Esophagus (tissue), 2 donors: ENCODE data around the gene LIX1L. TPM values are rescaled to one million over a fixed set of nuclear protein-coding genes. Genes with fewer than 3 reads are reported as not detected.

Experiments used
- H3K27ac ChIP-seq, 2 donors: one replicate each; pipeline ENCODE4 v1.5.1; 2013; ENCODE audit warnings: low read depth in 2 of 2, mild to moderate bottlenecking in 2 of 2, inconsistent platforms in 1 of 2, low read length in 1 of 2, moderate library complexity in 1 of 2
- H3K27me3 ChIP-seq, 2 donors: one replicate each; pipeline ENCODE4 v1.6.1; 2013; ENCODE audit warnings: low read length in 2 of 2, control low read depth in 1 of 2, mild to moderate bottlenecking in 1 of 2; ENCODE audit not compliant: insufficient read depth in 2 of 2, control insufficient read depth in 1 of 2
- H3K36me3 ChIP-seq, 2 donors: one replicate each; pipeline ENCODE4 v1.6.1; 2013; ENCODE audit warnings: low read length in 1 of 2; ENCODE audit not compliant: control insufficient read depth in 2 of 2, insufficient read depth in 2 of 2
- H3K4me1 ChIP-seq, 2 donors: one replicate each; pipeline ENCODE4 v1.6.1; 2013; ENCODE audit warnings: low read length in 1 of 2; ENCODE audit not compliant: control insufficient read depth in 2 of 2, insufficient read depth in 2 of 2
- H3K4me3 ChIP-seq, 2 donors: one replicate each; pipeline ENCODE4 v1.5.1; 2013; ENCODE audit warnings: low read length in 2 of 2, mild to moderate bottlenecking in 2 of 2, low read depth in 1 of 2, moderate library complexity in 1 of 2
- H3K9me3 ChIP-seq, 2 donors: one replicate each; pipeline ENCODE4 v1.6.1; 2013; ENCODE audit warnings: mild to moderate bottlenecking in 2 of 2, low read depth in 1 of 2, low read length in 1 of 2, moderate library complexity in 1 of 2; ENCODE audit not compliant: control insufficient read depth in 2 of 2, insufficient read depth in 1 of 2
- WGBS, 2 donors: extraction: QIAGEN DNeasy Blood & Tissue Kit; methylation state at CpG; one replicate each; pipeline ENCODE4 v1.1.7; 2013; 5-methylcytosine and 5-hydroxymethylcytosine counted together
- polyA plus RNA-seq, 2 donors: library from polyadenylated mRNA; stranded (reverse); fragments of 200-250 nt; gene quantifications; one replicate each; pipeline ENCODE4 v1.2.3, GENCODE V29; 2013
- donor health status: healthy with polysubstance abuse.
- donor health status: Bipolar disorder and iron deficiency.

The LIX1L gene
- polyA plus RNA-seq, 2 donors = 2.1 to 2.9 TPM

- Histone ChIP-seq H3K4me1 (peaks cover 2 to 6% of the 10 kb centered on the region in 2 donors), H3K9me3 (no peaks in the 10 kb centered on the region), H3K36me3 (no peaks in the 10 kb centered on the region), H3K27me3 (no peaks in the 10 kb centered on the region), H3K4me3 (no peak overlapping the region), H3K27ac (peak overlapping the region; percentile 68 to 69)
- 86 to 88% methylated on average over 6 of the region's 6 CpGs for WGBS, 2 donors
Observed at GRCh38 chr1:145986551-145986950, 28.7 kb upstream of the LIX1L start.

- Histone ChIP-seq H3K4me1 (peaks cover 4 to 6% of the 10 kb centered on the region in 2 donors), H3K27ac (peak overlapping the region; percentile 69 to 96), H3K36me3 (no peaks in the 10 kb centered on the region), H3K27me3 (no peaks in the 10 kb centered on the region), H3K4me3 (peak overlapping the region in 1 of 2 donors; percentile 21), H3K9me3 (no peaks in the 10 kb centered on the region)
- 30 to 34% methylated on average over 15 of the region's 15 CpGs for whole genome bisulfite sequencing, 2 donors
Observed at GRCh38 chr1:145985502-145986439, 28.0 kb upstream of the LIX1L start.

GRCh38 chr1:145985129-145985501 is 27.3 kb upstream of the LIX1L start:
- H3K4me3 ChIP-seq = peak overlapping the region in 1 of 2 donors; percentile 21
- 37 to 40% methylated on average over 2 of the region's 2 CpGs for WGBS, 2 donors

GRCh38 chr1:145983960-145984830 is 26.4 kb upstream of the LIX1L start:
- Histone ChIP-seq H3K9me3 (no peaks in the 10 kb centered on the region), H3K4me3 (no peak overlapping the region), H3K36me3 (no peaks in the 10 kb centered on the region), H3K27me3 (no peaks in the 10 kb centered on the region), H3K27ac (peak overlapping the region; percentile 69 to 96), H3K4me1 (peaks cover 4 to 6% of the 10 kb centered on the region in 2 donors)
- 78 to 85% methylated on average over 12 of the region's 12 CpGs for WGBS, 2 donors

More at GRCh38 chr1:145985129-145985501, 27.3 kb upstream of the LIX1L start:
- Histone ChIP-seq H3K36me3 (no peaks in the 10 kb centered on the region), H3K9me3 (no peaks in the 10 kb centered on the region), H3K27me3 (no peaks in the 10 kb centered on the region), H3K27ac (peak overlapping the region; percentile 69 to 96), H3K4me1 (peaks cover 4 to 6% of the 10 kb centered on the region in 2 donors)

GRCh38 chr1:145983206-145983675 is 25.4 kb upstream of the LIX1L start:
- Histone ChIP-seq H3K4me1 (peaks cover 4 to 10% of the 10 kb centered on the region in 2 donors), H3K27ac (peak overlapping the region; percentile 70 to 91), H3K4me3 (no peak overlapping the region), H3K27me3 (no peaks in the 10 kb centered on the region), H3K36me3 (no peaks in the 10 kb centered on the region), H3K9me3 (no peaks in the 10 kb centered on the region)
- WGBS, 2 donors = 60 to 68% methylated on average over 1 of the region's 1 CpG

- no peak overlapping the region for H3K4me3 ChIP-seq
- no peaks in the 10 kb centered on the region for H3K36me3 ChIP-seq
- H3K9me3 ChIP-seq = no peaks in the 10 kb centered on the region
- peak overlapping the region; percentile 68 to 70 for H3K27ac ChIP-seq
- WGBS, 2 donors = 64 to 67% methylated on average over 6 of the region's 6 CpGs
- H3K4me1 ChIP-seq = peaks cover 4 to 10% of the 10 kb centered on the region in 2 donors
- no peaks in the 10 kb centered on the region for H3K27me3 ChIP-seq
Observed at GRCh38 chr1:145982010-145982723, 24.4 kb upstream of the LIX1L start.

- H3K9me3 ChIP-seq = no peaks in the 10 kb centered on the region
- 85 to 87% methylated on average over 1 of the region's 1 CpG for WGBS, 2 donors
- H3K27ac ChIP-seq = peak overlapping the region; percentile 57 to 93
- peaks cover 4 to 8% of the 10 kb centered on the region in 2 donors for H3K4me1 ChIP-seq
- H3K4me3 ChIP-seq = peak overlapping the region in 1 of 2 donors; percentile 11
- no peaks in the 10 kb centered on the region for H3K36me3 ChIP-seq
- H3K27me3 ChIP-seq = no peaks in the 10 kb centered on the region
Observed at GRCh38 chr1:145980457-145980994, 22.7 kb upstream of the LIX1L start.

- no peaks in the 10 kb centered on the region for H3K9me3 ChIP-seq
- peak overlapping the region in 1 of 2 donors; percentile 22 for H3K4me3 ChIP-seq
- H3K27me3 ChIP-seq = no peaks in the 10 kb centered on the region
- 33 to 39% methylated on average over 7 of the region's 7 CpGs for WGBS, 2 donors
- peak overlapping the region; percentile 93 to 98 for H3K27ac ChIP-seq
- peaks cover 2% of the 10 kb centered on the region in 2 donors for H3K36me3 ChIP-seq
- H3K4me1 ChIP-seq = peaks cover 2 to 8% of the 10 kb centered on the region in 2 donors
Observed at GRCh38 chr1:145979746-145980456, 22.1 kb upstream of the LIX1L start.
